Mesenchymal stem cell (in vitro differentiated cells and primary cell): ENCODE measurements around the gene RNF34.

ENCODE experiments used
- DNase-seq: peaks from one replicate; pipeline ENCODE4 v3.0.0-alpha.2; 2013
- H2AFZ ChIP-seq: one replicate; pipeline ENCODE4 v1.6.1; 2013; ENCODE audit warnings: low read depth, mild to moderate bottlenecking, control low read depth, inconsistent platforms, low read length, moderate library complexity
- H2AK5ac ChIP-seq: 2 replicates; pipeline ENCODE4 v1.6.1; 2013; ENCODE audit warnings: low read length, moderate library complexity, mild to moderate bottlenecking, inconsistent platforms; ENCODE audit not compliant: severe bottlenecking
- H2BK120ac ChIP-seq: one replicate; pipeline ENCODE4 v1.6.1; 2013; ENCODE audit warnings: low read depth, mild to moderate bottlenecking, inconsistent platforms, low read length, moderate library complexity
- H2BK12ac ChIP-seq, 2 experiments: one replicate each; pipeline ENCODE4 v1.6.1; 2013; ENCODE audit warnings: inconsistent platforms in 2 of 2, low read length in 2 of 2, mild to moderate bottlenecking in 2 of 2, moderate library complexity in 2 of 2, control low read depth in 1 of 2
- H2BK15ac ChIP-seq: one replicate; pipeline ENCODE4 v1.6.1; 2013; ENCODE audit warnings: mild to moderate bottlenecking, low read depth, inconsistent platforms; ENCODE audit not compliant: poor library complexity, severe bottlenecking
- H2BK5ac ChIP-seq: 2 replicates; pipeline ENCODE4 v1.6.1; 2013; ENCODE audit warnings: low read depth, mild to moderate bottlenecking, low read length, control low read depth, inconsistent platforms; ENCODE audit not compliant: poor library complexity, severe bottlenecking
- H3K14ac ChIP-seq, 2 experiments: one replicate each; pipeline ENCODE4 v1.6.1; 2013; ENCODE audit warnings: inconsistent platforms in 2 of 2, low read length in 2 of 2, control low read depth in 1 of 2, mild to moderate bottlenecking in 1 of 2, moderate library complexity in 1 of 2
- H3K18ac ChIP-seq, 2 experiments: one replicate each; pipeline ENCODE4 v1.6.1; 2013; ENCODE audit warnings: inconsistent platforms in 2 of 2, low read length in 2 of 2, control low read depth in 1 of 2, low read depth in 1 of 2, mild to moderate bottlenecking in 1 of 2
- H3K23ac ChIP-seq, 2 experiments: one replicate each; pipeline ENCODE4 v1.6.1; 2013; ENCODE audit warnings: inconsistent platforms in 2 of 2, low read length in 2 of 2, mild to moderate bottlenecking in 2 of 2, moderate library complexity in 2 of 2, control low read depth in 1 of 2
- H3K27ac ChIP-seq: 2 replicates; pipeline ENCODE4 v1.5.1; 2013; ENCODE audit warnings: mild to moderate bottlenecking, moderate library complexity, low read length, control low read depth, inconsistent platforms; ENCODE audit not compliant: poor library complexity, severe bottlenecking
- H3K27me3 ChIP-seq, 2 experiments: 2 replicates each; pipeline versions ENCODE4 v1.6.1 to v1.7.0; 2013; ENCODE audit warnings: low read length in 2 of 2, mild to moderate bottlenecking in 2 of 2, moderate library complexity in 2 of 2, control low read depth in 1 of 2, inconsistent platforms in 1 of 2; ENCODE audit not compliant: control insufficient read depth in 1 of 2, insufficient read depth in 1 of 2
- H3K36me3 ChIP-seq, 2 experiments: 2 replicates each; pipeline versions ENCODE4 v1.6.1 to v1.7.0; 2013; ENCODE audit warnings: low read length in 2 of 2, control low read depth in 1 of 2, inconsistent platforms in 1 of 2, low read depth in 1 of 2, mild to moderate bottlenecking in 1 of 2; ENCODE audit not compliant: insufficient read depth in 2 of 2, control insufficient read depth in 1 of 2
- H3K4ac ChIP-seq, 2 experiments: one replicate each; pipeline ENCODE4 v1.6.1; 2013; ENCODE audit warnings: inconsistent platforms in 2 of 2, low read length in 2 of 2, mild to moderate bottlenecking in 2 of 2, moderate library complexity in 2 of 2, control low read depth in 1 of 2, low read depth in 1 of 2
- H3K4me1 ChIP-seq: 2 replicates; pipeline ENCODE4 v1.6.1; 2013; ENCODE audit warnings: low read depth, low read length, control low read depth; ENCODE audit not compliant: control insufficient read depth, insufficient read depth
- H3K4me2 ChIP-seq: 2 replicates; pipeline ENCODE4 v1.6.1; 2013; ENCODE audit warnings: low read length, mild to moderate bottlenecking, inconsistent platforms; ENCODE audit not compliant: poor library complexity, severe bottlenecking
- H3K4me3 ChIP-seq, 2 experiments: 2 replicates each; pipeline versions ENCODE4 v1.5.1 to v1.7.0; 2013; ENCODE audit warnings: low read length in 2 of 2, mild to moderate bottlenecking in 2 of 2, control low read depth in 1 of 2, low read depth in 1 of 2; ENCODE audit not compliant: insufficient read depth in 1 of 2
- H3K79me1 ChIP-seq: replicated peaks from 2 replicates; pipeline ENCODE4 v1.6.1; 2013; ENCODE audit warnings: mild to moderate bottlenecking, control low read depth, low read length, inconsistent platforms; ENCODE audit not compliant: poor library complexity, severe bottlenecking
- H3K9ac ChIP-seq: 2 replicates; pipeline ENCODE4 v1.7.0; 2013; ENCODE audit warnings: mild to moderate bottlenecking, low read length, moderate library complexity
- H3K9me3 ChIP-seq: 2 replicates; pipeline ENCODE4 v1.7.0; 2013; ENCODE audit warnings: mild to moderate bottlenecking, low read length; ENCODE audit not compliant: control insufficient read depth
- H4K8ac ChIP-seq: one replicate; pipeline ENCODE4 v1.6.1; 2013; ENCODE audit warnings: inconsistent platforms, mild to moderate bottlenecking, low read length, moderate library complexity
- H4K91ac ChIP-seq: one replicate; pipeline ENCODE4 v1.6.1; 2013; ENCODE audit warnings: mild to moderate bottlenecking, low read length, inconsistent platforms
- WGBS: methylation state at CpG from one replicate; pipeline ENCODE4 v1.1.7; 2013; ENCODE audit warnings: mixed read lengths; 5-methylcytosine and 5-hydroxymethylcytosine counted together

The RNF34 gene

GRCh38 chr12:121404734-121405133 lies 4.8 kb downstream of the RNF34 start:
- no peak overlapping the region for H2BK5ac ChIP-seq

GRCh38 chr12:121405211-121405610 lies 5.3 kb downstream of the RNF34 start:
- DNase-seq: no peak
- Histone ChIP-seq H4K8ac (no peak overlapping the region), H3K18ac (no peak overlapping the region)

More at GRCh38 chr12:121404734-121405133, 4.8 kb downstream of the RNF34 start:
- no peak overlapping the region for H2BK15ac ChIP-seq
- no peak overlapping the region for H4K8ac ChIP-seq
- peaks cover 8 to 36% of the 10 kb centered on the region in 2 experiments for H3K36me3 ChIP-seq
- WGBS: no CpG with 5 or more reads among the region's 1 CpG
- H3K9me3 ChIP-seq: no peaks in the 10 kb centered on the region
- H2AK5ac ChIP-seq: no peak overlapping the region
- no peak overlapping the region for H2AFZ ChIP-seq
- no peak overlapping the region for H3K4ac ChIP-seq
- no peak overlapping the region for H3K18ac ChIP-seq
- no peak overlapping the region for H2BK12ac ChIP-seq
- no peak overlapping the region for H3K9ac ChIP-seq
- DNase-seq: no peak
- H3K27me3 ChIP-seq: no peaks in the 10 kb centered on the region
- no peak overlapping the region for H3K23ac ChIP-seq
- H2BK120ac ChIP-seq: no peak overlapping the region
- no peak overlapping the region for H3K27ac ChIP-seq
- peaks cover 26% of the 10 kb centered on the region for H3K79me1 ChIP-seq
- H3K4me1 ChIP-seq: no peaks in the 10 kb centered on the region
- H3K4me3 ChIP-seq: no peak overlapping the region
- H3K4me2 ChIP-seq: no peak overlapping the region
- no peak overlapping the region for H3K14ac ChIP-seq
- H4K91ac ChIP-seq: no peak overlapping the region

DNA sequence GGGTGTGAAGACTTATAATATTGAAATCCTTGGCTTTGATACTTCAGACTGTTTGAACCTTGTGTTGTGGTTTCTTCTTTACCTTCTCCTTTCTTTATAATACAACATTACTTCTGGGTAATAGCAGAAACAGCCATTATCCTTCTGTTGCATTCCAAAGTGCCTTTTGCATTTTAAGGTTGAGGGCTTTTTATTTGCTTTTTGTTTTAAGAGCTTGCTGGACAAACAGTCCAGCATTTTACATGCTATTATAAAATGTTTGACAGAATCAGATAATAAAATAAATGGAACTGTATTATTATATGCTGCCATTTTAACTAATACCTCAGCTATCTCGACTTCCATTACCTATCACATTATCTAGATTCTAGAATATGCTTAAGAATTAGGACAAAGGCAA lies 14.0 kb downstream of the RNF34 start:
- no peak overlapping the region for H3K18ac ChIP-seq
- no peaks in the 10 kb centered on the region for H3K27me3 ChIP-seq
- no peak overlapping the region for H3K14ac ChIP-seq
- H3K4me2 ChIP-seq: no peak overlapping the region
- no peaks in the 10 kb centered on the region for H3K4me1 ChIP-seq
- H2AK5ac ChIP-seq: no peak overlapping the region
- no peak overlapping the region for H2BK15ac ChIP-seq
- H3K9me3 ChIP-seq: no peaks in the 10 kb centered on the region
- H3K36me3 ChIP-seq: peaks cover 17 to 37% of the 10 kb centered on the region in 2 experiments
- H3K23ac ChIP-seq: no peak overlapping the region
- no peak overlapping the region for H4K8ac ChIP-seq
- 83% methylated on average over 1 of the region's 1 CpG for WGBS
- H3K27ac ChIP-seq: no peak overlapping the region
- no peak overlapping the region for H2BK120ac ChIP-seq
- H2BK5ac ChIP-seq: no peak overlapping the region
- H3K4me3 ChIP-seq: no peak overlapping the region
- DNase-seq: no peak
- H3K79me1 ChIP-seq: peaks cover 39% of the 10 kb centered on the region
- H3K4ac ChIP-seq: no peak overlapping the region
- H2BK12ac ChIP-seq: no peak overlapping the region
- no peak overlapping the region for H2AFZ ChIP-seq
- no peak overlapping the region for H4K91ac ChIP-seq
- H3K9ac ChIP-seq: no peak overlapping the region

More at GRCh38 chr12:121405211-121405610, 5.3 kb downstream of the RNF34 start:
- Histone ChIP-seq H3K23ac (no peak overlapping the region), H2AFZ (no peak overlapping the region), H3K27me3 (no peaks in the 10 kb centered on the region), H3K4me1 (no peaks in the 10 kb centered on the region), H2BK15ac (no peak overlapping the region), H2BK12ac (no peak overlapping the region), H3K4ac (no peak overlapping the region), H2BK5ac (no peak overlapping the region), H3K27ac (no peak overlapping the region), H3K79me1 (peaks cover 29% of the 10 kb centered on the region), H4K91ac (no peak overlapping the region), H2AK5ac (no peak overlapping the region), H3K14ac (no peak overlapping the region), H2BK120ac (no peak overlapping the region), H3K4me2 (no peak overlapping the region), H3K9ac (no peak overlapping the region), H3K4me3 (no peak overlapping the region), H3K36me3 (peaks cover 8 to 36% of the 10 kb centered on the region in 2 experiments), H3K9me3 (no peaks in the 10 kb centered on the region)
- WGBS: 96% methylated on average over 2 of the region's 2 CpGs

DNA sequence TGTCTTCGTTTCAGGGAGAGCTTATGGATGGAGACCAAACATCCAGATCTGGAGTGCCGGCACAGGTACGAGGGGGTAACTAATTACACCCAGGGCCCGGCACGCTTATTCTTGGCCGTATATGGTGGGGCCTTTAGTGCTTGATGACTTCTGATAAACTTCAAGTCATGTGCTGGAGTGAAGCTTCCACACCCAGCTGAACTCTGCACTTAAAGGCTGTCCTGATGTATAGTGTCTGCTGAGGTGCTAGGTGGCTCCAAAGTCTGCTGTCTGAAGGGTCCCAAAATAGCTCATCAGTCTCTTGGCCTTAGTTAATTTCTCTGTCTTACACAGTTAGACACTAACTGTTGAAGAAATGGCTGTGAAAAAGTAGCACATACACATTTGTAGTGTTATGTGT lies 17.9 kb downstream of the RNF34 start:
- H3K4me3 ChIP-seq: no peak overlapping the region
- H4K91ac ChIP-seq: no peak overlapping the region
- no peak overlapping the region for H3K18ac ChIP-seq
- H3K27me3 ChIP-seq: no peaks in the 10 kb centered on the region
- WGBS: 94% methylated on average over 6 of the region's 6 CpGs
- no peak overlapping the region for H2BK5ac ChIP-seq
- no peak overlapping the region for H3K4me2 ChIP-seq
- no peak overlapping the region for H2BK15ac ChIP-seq
- H3K23ac ChIP-seq: no peak overlapping the region
- no peak for DNase-seq
- no peaks in the 10 kb centered on the region for H3K9me3 ChIP-seq
- H2AK5ac ChIP-seq: no peak overlapping the region
- H3K79me1 ChIP-seq: peaks cover 37% of the 10 kb centered on the region
- no peak overlapping the region for H2BK120ac ChIP-seq
- H3K14ac ChIP-seq: no peak overlapping the region
- no peaks in the 10 kb centered on the region for H3K4me1 ChIP-seq
- H3K27ac ChIP-seq: no peak overlapping the region
- no peak overlapping the region for H3K9ac ChIP-seq
- H3K36me3 ChIP-seq: peaks cover 26 to 69% of the 10 kb centered on the region in 2 experiments
- H2AFZ ChIP-seq: no peak overlapping the region
- no peak overlapping the region for H3K4ac ChIP-seq
- no peak overlapping the region for H2BK12ac ChIP-seq
- H4K8ac ChIP-seq: no peak overlapping the region
